Measurements from ENCODE around the gene DCP1A. TPM values are rescaled to one million over a fixed set of nuclear protein-coding genes. Genes with fewer than 3 reads are reported as not detected.

DCP1A gene
- total and polyA plus RNA-seq, 4 donors: 3.5 to 11.3 (median 8.2) TPM

- Histone ChIP-seq H3K36me3 (ENCODE audit: control insufficient read depth in 4 of 4, insufficient read depth in 3 of 4, low read depth in 1 of 4, low read length in 3 of 4) (no peaks in the 10 kb centered on the region), H3K27me3 (ENCODE audit: control insufficient read depth in 4 of 4, insufficient read depth in 4 of 4, low read length in 3 of 4) (no peaks in the 10 kb centered on the region), H3K9me3 (ENCODE audit: control insufficient read depth in 4 of 4, low read length in 3 of 4) (no peaks in the 10 kb centered on the region), H3K4me1 (ENCODE audit: control insufficient read depth in 4 of 4, insufficient read depth in 4 of 4, low read length in 3 of 4) (peaks cover 0 to 3% (median 3%) of the 10 kb centered on the region in 4 donors), H3K27ac (ENCODE audit: low read depth in 1 of 2, low read length in 2 of 2) (no peak overlapping the region), H3K4me3 (ENCODE audit: low read depth in 1 of 3, low read length in 3 of 3) (no peak overlapping the region), H3K9ac (ENCODE audit: low read depth in 1 of 2, low read length in 2 of 2) (no peak overlapping the region)
- TF ChIP-seq NR2F2 (IDR thresholded peaks at IDR 0.05): no peak
- no peak for TF ChIP-seq REST (IDR thresholded peaks at IDR 0.05)
- TF ChIP-seq JUND (IDR thresholded peaks at IDR 0.05): no peak
- no peak for TF ChIP-seq FOXA1 (IDR thresholded peaks at IDR 0.05)
- no peak for TF ChIP-seq MAX (IDR thresholded peaks at IDR 0.05)
- no peak for TF ChIP-seq ZBTB33 (IDR thresholded peaks at IDR 0.05)
- no peak for TF ChIP-seq EGR1 (IDR thresholded peaks at IDR 0.05; ENCODE audit: low read depth in 2 of 2)
- TF ChIP-seq HNF4G (IDR thresholded peaks at IDR 0.05): no peak
- no peak for TF ChIP-seq CTCF (IDR thresholded peaks at IDR 0.05; ENCODE audit: low read depth, low read length, missing input control)
- no peak for TF ChIP-seq HNF4A (conservative IDR thresholded peaks at IDR 0.05)
- TF ChIP-seq TAF1 (conservative IDR thresholded peaks at IDR 0.05): no peak
- no peak for DNase-seq (ENCODE audit: low spot score)
- 65% methylated on average over 5 of the region's 5 CpGs for WGBS
Observed at GRCh38 chr3:53274938-53275605, 72.3 kb downstream of the DCP1A start.

- Histone ChIP-seq H3K9me3 (ENCODE audit: control insufficient read depth in 4 of 4, low read length in 3 of 4) (no peaks in the 10 kb centered on the region), H3K4me1 (ENCODE audit: control insufficient read depth in 4 of 4, insufficient read depth in 4 of 4, low read length in 3 of 4) (peaks cover 0 to 7% (median 6%) of the 10 kb centered on the region in 4 donors), H3K27ac (ENCODE audit: low read depth in 1 of 2, low read length in 2 of 2) (no peak overlapping the region), H3K4me3 (ENCODE audit: low read depth in 1 of 3, low read length in 3 of 3) (no peak overlapping the region), H3K36me3 (ENCODE audit: control insufficient read depth in 4 of 4, insufficient read depth in 3 of 4, low read depth in 1 of 4, low read length in 3 of 4) (no peaks in the 10 kb centered on the region), H3K27me3 (ENCODE audit: control insufficient read depth in 4 of 4, insufficient read depth in 4 of 4, low read length in 3 of 4) (no peaks in the 10 kb centered on the region), H3K9ac (ENCODE audit: low read depth in 1 of 2, low read length in 2 of 2) (no peak overlapping the region)
- no peak for DNase-seq (ENCODE audit: low spot score)
- WGBS: 85% methylated on average over 10 of the region's 10 CpGs
- no peak for TF ChIP-seq GABPA (IDR thresholded peaks at IDR 0.05 in 1 of 2, conservative IDR thresholded peaks at IDR 0.05 in 1 of 2)
- TF ChIP-seq TAF1 (conservative IDR thresholded peaks at IDR 0.05): no peak
- TF ChIP-seq EGR1 (IDR thresholded peaks at IDR 0.05; ENCODE audit: low read depth in 2 of 2): no peak
- no peak for TF ChIP-seq ATF3 (IDR thresholded peaks at IDR 0.05)
- TF ChIP-seq SP1 (IDR thresholded peaks at IDR 0.05): no peak
- no peak for TF ChIP-seq JUND (IDR thresholded peaks at IDR 0.05)
- TF ChIP-seq ZBTB33 (IDR thresholded peaks at IDR 0.05): no peak
- no peak for TF ChIP-seq RAD21 (IDR thresholded peaks at IDR 0.05)
- TF ChIP-seq FOXA2 (IDR thresholded peaks at IDR 0.05): no peak
- TF ChIP-seq FOXA1 (IDR thresholded peaks at IDR 0.05): no peak
- TF ChIP-seq CTCF (IDR thresholded peaks at IDR 0.05; ENCODE audit: low read depth, low read length, missing input control): no peak
Observed at GRCh38 chr3:53273146-53273670, 74.1 kb downstream of the DCP1A start.

Measured in liver (tissue), 9 donors.